HG03354 (cell line): ENCODE results near the gene UPK3BL2.
A peak's percentile ranks its signal among the peaks of the same experiment; 100 is the strongest.
"Not testable (repeated sequence)": the region's sequence is repeated elsewhere in the genome, so short reads cannot be mapped to it uniquely, and the experiment has no call there.

Experiments used
- ATAC-seq: cut with Tn5 transposase; IDR thresholded peaks from one replicate; pipeline ENCODE4 v1.9.1; 2021; ENCODE audit warnings: mild to moderate bottlenecking; ENCODE audit not compliant: unreplicated experiment, poor library complexity, severe bottlenecking

Gene UPK3BL2

GRCh38 chr7:102543596-102543995 is at the start of gene UPK3BL2:
TSS of gene UPK3BL2 (minus strand) at chr7:102543696. CDS start at chr7:102543636, 60 bp downstream.
- not testable (repeated sequence) for ATAC-seq

GRCh38 chr7:102592477-102593019 is 49.1 kb upstream of the UPK3BL2 start:
- peak; percentile 58 for ATAC-seq

- ATAC-seq, result peak; percentile 44
Observed at GRCh38 chr7:102589857-102590256, 46.4 kb upstream of the UPK3BL2 start.

GRCh38 chr7:102583495-102583894 is 40.0 kb upstream of the UPK3BL2 start:
- ATAC-seq, result not testable (repeated sequence)

- not testable (repeated sequence) for ATAC-seq
Observed at GRCh38 chr7:102581722-102582121, 38.2 kb upstream of the UPK3BL2 start.

GRCh38 chr7:102578486-102578885 is 35.0 kb upstream of the UPK3BL2 start:
- not testable (repeated sequence) for ATAC-seq

GRCh38 chr7:102577315-102578240 is 34.1 kb upstream of the UPK3BL2 start:
- not testable (repeated sequence) for ATAC-seq

GRCh38 chr7:102576363-102576762 is 32.9 kb upstream of the UPK3BL2 start:
- not testable (repeated sequence) for ATAC-seq

GRCh38 chr7:102574607-102575006 is 31.1 kb upstream of the UPK3BL2 start:
- ATAC-seq, result not testable (repeated sequence)

GRCh38 chr7:102572261-102573239 is 29.1 kb upstream of the UPK3BL2 start, which contains the start of gene POLR2J3:
TSS of gene POLR2J3 (minus strand) at chr7:102572583. CDS start at chr7:102572521, 62 bp downstream.
- peak; percentile 90 for ATAC-seq

- ATAC-seq, result not testable (repeated sequence)
Observed at GRCh38 chr7:102568620-102569019, 25.1 kb upstream of the UPK3BL2 start.

- ATAC-seq, result not testable (repeated sequence)
Observed at GRCh38 chr7:102550808-102551422, 7.4 kb upstream of the UPK3BL2 start, which contains the start of gene SPDYE2. TSS of gene SPDYE2 (plus strand) at chr7:102551226. CDS start at chr7:102553256, 2,030 bp downstream.

GRCh38 chr7:102546353-102546752 is 2.9 kb upstream of the UPK3BL2 start:
- peak; percentile 78 for ATAC-seq

GRCh38 chr7:102545288-102545687 is 1.8 kb upstream of the UPK3BL2 start:
- not testable (repeated sequence) for ATAC-seq

- ATAC-seq, result not testable (repeated sequence)
Observed at GRCh38 chr7:102544372-102544771, 876 bp upstream of the UPK3BL2 start.

GRCh38 chr7:102542771-102543170 is 725 bp downstream of the UPK3BL2 start:
- ATAC-seq, result not testable (repeated sequence)

- not testable (repeated sequence) for ATAC-seq
Observed at GRCh38 chr7:102542083-102542482, 1.4 kb downstream of the UPK3BL2 start.

GRCh38 chr7:102540604-102541003 is 2.9 kb downstream of the UPK3BL2 start:
- not testable (repeated sequence) for ATAC-seq

GRCh38 chr7:102535062-102535615 is 8.4 kb downstream of the UPK3BL2 start:
- not testable (repeated sequence) for ATAC-seq
